Stomach smooth muscle (tissue), 2 donors: ENCODE results near the gene HPN.

Experiments
- H3K27ac ChIP-seq: one replicate; pipeline ENCODE4 v1.7.0; 2013; ENCODE audit warnings: mild to moderate bottlenecking, low read length, inconsistent platforms
- H3K27me3 ChIP-seq, 2 donors: one replicate each; pipeline ENCODE4 v1.7.0; 2013; ENCODE audit warnings: low read length in 2 of 2; ENCODE audit not compliant: insufficient read depth in 2 of 2, control insufficient read depth in 1 of 2
- H3K36me3 ChIP-seq, 2 donors: one replicate each; pipeline ENCODE4 v1.7.0; 2013; ENCODE audit warnings: low read length in 2 of 2; ENCODE audit not compliant: control insufficient read depth in 2 of 2, insufficient read depth in 2 of 2
- H3K4me1 ChIP-seq: one replicate; pipeline ENCODE4 v1.7.0; 2013; ENCODE audit warnings: low read length; ENCODE audit not compliant: control insufficient read depth, insufficient read depth
- H3K4me3 ChIP-seq, 2 donors: one replicate each; pipeline ENCODE4 v1.7.0; 2013; ENCODE audit warnings: low read length in 2 of 2
- H3K9ac ChIP-seq, 2 donors: one replicate each; pipeline ENCODE4 v1.7.0; 2013; ENCODE audit warnings: low read length in 2 of 2, mild to moderate bottlenecking in 1 of 2
- H3K9me3 ChIP-seq, 2 donors: one replicate each; pipeline ENCODE4 v1.7.0; 2013; ENCODE audit warnings: low read length in 2 of 2; ENCODE audit not compliant: control insufficient read depth in 2 of 2
- donor health status: healthy.
- donor health status: Pancreatic carcinoma.

The HPN gene

DNA sequence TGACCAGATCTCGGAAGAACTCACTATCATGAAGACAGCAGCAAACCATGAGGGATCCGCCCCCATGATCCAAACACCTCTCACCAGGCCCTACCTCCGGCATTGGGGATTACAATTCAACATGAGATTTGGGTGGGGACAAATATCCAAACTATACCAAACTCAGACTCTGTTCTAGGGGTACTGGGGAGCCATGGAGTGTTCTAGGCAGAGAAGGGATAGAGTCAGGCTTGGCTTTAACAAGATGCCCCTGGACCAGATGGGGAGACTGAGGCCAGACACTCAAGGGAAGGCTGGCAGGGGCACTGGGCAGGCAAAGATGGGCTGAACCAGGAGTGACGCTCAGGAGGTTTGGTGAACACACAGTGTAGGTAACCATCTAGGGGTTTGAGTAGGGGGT lies 23.1 kb upstream of the HPN start:
- Histone ChIP-seq H3K4me3 (no peak overlapping the region), H3K27ac (no peak overlapping the region), H3K27me3 (no peaks in the 10 kb centered on the region), H3K9me3 (no peaks in the 10 kb centered on the region), H3K4me1 (peaks cover 7% of the 10 kb centered on the region), H3K36me3 (peaks cover 51 to 76% of the 10 kb centered on the region in 2 donors), H3K9ac (no peak overlapping the region)

DNA sequence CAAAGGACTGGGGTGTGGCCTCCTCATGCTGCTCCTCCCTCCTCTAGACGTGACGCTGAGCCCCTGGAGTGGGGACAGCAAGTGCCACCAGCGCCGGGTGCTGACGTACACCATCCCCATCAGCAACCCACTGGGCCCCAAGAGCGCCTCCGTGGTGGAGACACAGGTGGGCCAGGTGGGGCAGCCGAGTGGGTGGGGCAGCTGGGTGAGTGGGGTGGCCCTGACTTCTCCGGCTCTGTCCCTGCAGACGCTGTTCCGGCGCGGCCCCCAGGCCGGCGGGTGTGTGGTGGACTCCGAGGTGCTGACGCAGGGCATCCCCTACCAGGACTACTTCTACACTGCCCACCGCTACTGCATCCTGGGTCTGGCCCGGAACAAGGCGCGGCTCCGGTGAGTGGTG lies 22.4 kb upstream of the HPN start:
- Histone ChIP-seq H3K9ac (no peak overlapping the region), H3K4me3 (no peak overlapping the region), H3K36me3 (peaks cover 58 to 80% of the 10 kb centered on the region in 2 donors), H3K27me3 (no peaks in the 10 kb centered on the region), H3K4me1 (peaks cover 4% of the 10 kb centered on the region), H3K27ac (no peak overlapping the region), H3K9me3 (no peaks in the 10 kb centered on the region)

DNA sequence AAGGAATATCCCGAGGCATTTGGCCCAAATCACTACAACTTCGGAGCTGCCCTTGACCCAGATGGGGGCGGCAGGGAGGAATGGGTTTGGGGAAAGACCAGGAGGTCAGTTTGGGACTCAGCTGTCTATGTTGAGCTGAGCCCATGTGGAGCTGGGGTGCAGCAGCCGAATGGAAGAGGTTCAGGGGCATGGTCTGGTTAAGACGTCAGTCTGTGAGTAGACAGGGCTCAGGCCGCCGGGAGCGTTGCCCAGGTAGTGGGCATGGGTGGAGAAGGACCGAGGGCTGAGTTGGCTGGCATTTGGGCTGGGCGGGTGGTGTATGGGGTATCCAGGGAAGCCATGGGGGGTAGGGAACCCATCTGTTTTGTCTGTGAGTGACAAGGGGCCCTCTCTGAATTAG lies 20.5 kb upstream of the HPN start:
- Histone ChIP-seq H3K27ac (no peak overlapping the region), H3K27me3 (no peaks in the 10 kb centered on the region), H3K4me3 (no peak overlapping the region), H3K9me3 (no peaks in the 10 kb centered on the region), H3K4me1 (peaks cover 2% of the 10 kb centered on the region), H3K36me3 (peaks cover 54 to 77% of the 10 kb centered on the region in 2 donors), H3K9ac (no peak overlapping the region)

DNA sequence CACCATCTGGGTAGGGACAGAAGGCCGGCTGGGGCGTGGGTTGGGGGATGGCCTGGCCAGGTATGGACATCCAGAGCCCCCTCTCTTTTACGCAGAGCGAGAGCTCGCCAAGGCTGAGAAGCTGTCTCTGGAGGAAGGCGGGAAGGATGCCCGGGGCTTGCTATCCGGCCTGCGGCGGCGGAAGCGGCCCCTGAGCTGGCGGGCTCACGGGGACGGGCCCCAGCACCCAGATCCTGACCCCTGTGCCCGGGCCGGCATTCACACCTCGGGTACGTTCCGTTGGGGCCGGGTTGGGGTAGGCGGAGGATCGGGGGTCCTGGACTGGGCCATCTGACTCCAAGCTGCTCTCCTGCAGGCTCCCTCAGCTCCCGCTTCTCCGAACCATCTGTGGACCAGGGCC lies 19.9 kb upstream of the HPN start:
- Histone ChIP-seq H3K9me3 (no peaks in the 10 kb centered on the region), H3K4me1 (peaks cover 2% of the 10 kb centered on the region), H3K27me3 (no peaks in the 10 kb centered on the region), H3K27ac (no peak overlapping the region), H3K36me3 (peaks cover 56 to 76% of the 10 kb centered on the region in 2 donors), H3K4me3 (no peak overlapping the region), H3K9ac (no peak overlapping the region)

DNA sequence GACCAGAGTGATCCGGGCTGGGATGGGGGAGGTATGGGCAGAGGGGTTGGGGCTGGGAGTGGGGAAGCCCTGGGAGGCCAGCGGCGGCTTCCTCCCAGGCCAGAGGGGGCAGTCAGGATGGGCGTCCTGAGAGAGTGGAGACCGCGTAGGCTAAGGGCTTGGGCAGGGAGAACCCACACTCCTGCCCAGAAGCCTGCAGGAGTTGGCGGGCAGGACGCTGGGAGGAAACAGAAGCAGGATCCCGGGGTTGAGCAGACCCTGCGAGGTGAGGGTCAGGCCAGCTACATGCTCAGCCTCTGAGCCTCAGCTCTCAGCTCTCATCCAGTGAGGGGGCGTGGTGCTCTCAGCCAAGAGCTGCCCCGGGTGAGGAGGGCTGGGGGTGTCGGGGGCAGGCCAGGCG lies 19.1 kb upstream of the HPN start:
- Histone ChIP-seq H3K4me3 (no peak overlapping the region), H3K9me3 (no peaks in the 10 kb centered on the region), H3K9ac (no peak overlapping the region), H3K27ac (no peak overlapping the region), H3K36me3 (peaks cover 56 to 75% of the 10 kb centered on the region in 2 donors), H3K4me1 (peaks cover 2% of the 10 kb centered on the region), H3K27me3 (no peaks in the 10 kb centered on the region)

DNA sequence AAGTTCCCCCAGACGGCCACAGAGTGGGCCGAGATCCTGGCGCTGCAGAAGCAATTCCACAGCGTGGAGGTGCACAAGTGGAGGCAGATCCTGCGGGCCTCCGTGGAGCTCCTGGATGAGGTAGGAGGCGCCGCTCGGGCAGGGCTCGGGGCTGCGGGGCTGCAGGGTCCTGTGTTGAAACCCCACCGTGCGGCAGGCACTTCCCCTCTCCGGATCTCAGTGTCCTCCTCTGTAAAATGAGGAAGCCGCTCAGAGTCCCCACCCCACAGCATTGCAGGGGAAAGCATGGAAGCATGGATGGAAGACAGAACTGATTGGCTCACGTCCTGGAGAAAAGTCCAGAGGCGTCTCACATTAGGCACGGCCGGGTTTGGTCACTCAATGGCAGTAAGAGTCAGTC lies 18.1 kb upstream of the HPN start:
- peaks cover 54 to 71% of the 10 kb centered on the region in 2 donors for H3K36me3 ChIP-seq
- no peaks in the 10 kb centered on the region for H3K9me3 ChIP-seq
- H3K9ac ChIP-seq = no peak overlapping the region
- no peak overlapping the region for H3K27ac ChIP-seq
- peaks cover 2% of the 10 kb centered on the region for H3K4me1 ChIP-seq
- H3K27me3 ChIP-seq = no peaks in the 10 kb centered on the region
- no peak overlapping the region for H3K4me3 ChIP-seq

DNA sequence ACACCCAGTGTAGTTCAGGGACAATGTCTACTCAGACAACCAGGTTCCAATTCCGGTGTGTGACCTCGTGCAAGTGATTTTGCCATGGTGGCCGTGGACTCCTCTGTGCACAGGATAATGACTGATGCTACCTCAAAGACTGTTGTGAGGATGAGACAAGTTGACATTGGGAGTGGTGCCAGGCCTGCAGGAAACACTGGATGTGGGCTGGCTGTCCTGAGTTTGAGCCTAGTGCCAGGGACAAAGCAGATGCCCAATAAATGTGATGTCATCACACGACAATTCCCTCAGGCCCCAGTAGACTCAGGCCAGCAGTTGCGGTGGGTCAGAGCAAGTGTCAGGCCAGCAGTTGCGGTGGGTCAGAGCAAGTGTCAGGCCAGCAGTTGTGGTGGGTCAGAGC lies 17.4 kb upstream of the HPN start:
- Histone ChIP-seq H3K9me3 (no peaks in the 10 kb centered on the region), H3K27ac (no peak overlapping the region), H3K36me3 (peaks cover 49 to 64% of the 10 kb centered on the region in 2 donors), H3K4me1 (peaks cover 2% of the 10 kb centered on the region), H3K9ac (no peak overlapping the region), H3K27me3 (no peaks in the 10 kb centered on the region), H3K4me3 (no peak overlapping the region)

DNA sequence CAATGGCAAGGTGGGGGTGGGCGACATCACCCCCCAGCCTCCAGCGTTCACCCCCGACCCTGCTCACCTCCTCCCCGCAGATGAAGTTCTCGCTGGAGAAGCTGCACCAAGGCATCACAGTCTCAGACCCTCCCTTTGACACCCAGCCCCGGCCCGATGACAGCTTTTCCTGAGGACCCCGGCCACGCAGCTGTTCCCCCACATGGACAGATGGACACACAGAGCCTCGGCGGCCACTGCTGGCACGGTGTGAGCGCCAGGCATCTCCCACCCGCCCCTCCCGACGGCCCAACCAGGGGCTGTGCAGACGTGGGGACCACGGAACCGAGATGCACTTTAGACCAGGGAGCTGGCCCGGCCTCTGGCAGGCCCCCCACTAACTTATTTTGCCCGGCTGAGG lies 15.6 kb upstream of the HPN start:
- H3K36me3 ChIP-seq = peaks cover 35 to 51% of the 10 kb centered on the region in 2 donors
- H3K4me1 ChIP-seq = peaks cover 7% of the 10 kb centered on the region
- no peaks in the 10 kb centered on the region for H3K9me3 ChIP-seq
- no peak overlapping the region for H3K9ac ChIP-seq
- no peaks in the 10 kb centered on the region for H3K27me3 ChIP-seq
- no peak overlapping the region for H3K27ac ChIP-seq
- H3K4me3 ChIP-seq = no peak overlapping the region

DNA sequence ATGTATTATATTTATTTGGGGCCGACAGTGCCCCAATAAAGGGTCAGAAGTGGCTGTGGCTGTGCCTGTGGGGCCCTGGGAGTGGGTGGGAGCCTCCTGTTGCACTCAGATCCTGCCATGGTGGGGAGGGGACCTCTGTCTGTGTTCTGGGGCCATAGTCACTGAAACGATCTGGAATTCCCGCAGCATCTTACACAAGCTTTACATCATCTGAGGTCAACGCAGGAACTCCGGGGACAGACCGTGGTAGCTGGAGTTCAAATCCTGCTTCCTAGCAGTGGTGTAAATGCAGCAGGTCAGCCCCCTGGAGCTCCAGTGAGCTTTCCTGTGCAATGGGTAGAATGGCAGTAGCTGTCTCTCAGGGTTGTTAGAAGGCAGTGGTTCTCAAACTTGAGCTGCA lies 15.1 kb upstream of the HPN start:
- no peak overlapping the region for H3K27ac ChIP-seq
- no peaks in the 10 kb centered on the region for H3K27me3 ChIP-seq
- H3K36me3 ChIP-seq = peaks cover 33 to 46% of the 10 kb centered on the region in 2 donors
- peaks cover 11% of the 10 kb centered on the region for H3K4me1 ChIP-seq
- H3K4me3 ChIP-seq = no peak overlapping the region
- H3K9ac ChIP-seq = no peak overlapping the region
- no peaks in the 10 kb centered on the region for H3K9me3 ChIP-seq

DNA sequence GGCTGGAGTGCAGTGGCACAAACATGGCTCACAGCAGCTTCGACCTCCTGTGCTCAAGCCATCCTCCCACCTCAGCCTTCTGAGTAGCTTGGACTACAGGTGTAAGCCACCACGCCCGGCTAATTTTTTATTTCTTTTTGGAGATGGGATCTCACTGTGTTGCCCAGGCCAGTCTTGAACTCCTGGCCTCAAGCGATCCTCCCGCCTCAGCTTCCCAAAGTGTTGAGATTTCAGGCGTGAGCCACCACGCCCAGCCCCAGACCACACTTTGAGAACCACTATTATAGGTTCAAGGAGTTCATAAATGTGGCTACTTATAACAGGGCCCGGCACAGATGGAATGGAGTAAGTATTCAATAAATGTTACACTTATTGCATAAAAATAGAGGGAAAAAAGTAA lies 14.5 kb upstream of the HPN start:
- no peaks in the 10 kb centered on the region for H3K9me3 ChIP-seq
- no peak overlapping the region for H3K27ac ChIP-seq
- H3K27me3 ChIP-seq = no peaks in the 10 kb centered on the region
- no peak overlapping the region for H3K4me3 ChIP-seq
- H3K4me1 ChIP-seq = peaks cover 15% of the 10 kb centered on the region
- H3K36me3 ChIP-seq = peaks cover 29 to 40% of the 10 kb centered on the region in 2 donors
- no peak overlapping the region for H3K9ac ChIP-seq

DNA sequence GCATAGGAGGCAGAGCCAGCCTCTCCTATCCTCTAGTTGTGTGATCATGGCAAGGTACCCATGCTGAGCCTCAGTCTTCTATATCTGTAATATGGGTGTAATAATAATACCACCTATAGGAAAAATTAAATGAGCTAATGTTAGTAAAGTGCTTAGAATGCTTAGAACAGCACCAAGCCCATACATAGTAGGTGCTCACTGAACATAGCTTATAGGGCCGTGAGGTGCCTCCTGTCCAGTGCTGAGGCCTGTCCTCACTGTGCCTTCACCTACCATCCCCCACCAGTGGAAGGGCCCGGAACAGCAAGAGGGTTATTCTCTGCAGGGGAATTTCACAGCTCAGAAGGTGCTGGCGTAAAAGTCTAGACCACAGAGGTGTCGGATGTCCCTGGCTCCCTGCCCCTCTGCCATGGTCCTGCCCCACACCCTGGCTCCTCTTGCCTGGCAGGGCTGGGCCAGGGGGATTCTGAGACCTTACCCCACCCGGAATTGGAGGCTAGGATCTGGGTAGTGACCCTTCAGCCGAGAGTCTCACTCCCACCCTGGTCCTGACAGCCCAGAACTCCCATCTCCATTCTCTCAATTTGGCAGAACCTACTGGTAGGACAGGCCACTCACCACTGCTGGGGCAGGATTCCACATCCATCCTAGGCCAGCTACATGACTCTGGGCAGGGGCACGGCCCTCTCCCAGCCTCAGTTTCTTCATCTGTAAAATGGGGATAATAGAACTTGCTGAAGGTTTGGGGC lies 13.5 kb upstream of the HPN start:
- no peak overlapping the region for H3K27ac ChIP-seq
- H3K4me1 ChIP-seq = peaks cover 15% of the 10 kb centered on the region
- H3K36me3 ChIP-seq = peaks cover 26 to 30% of the 10 kb centered on the region in 2 donors
- H3K4me3 ChIP-seq = no peak overlapping the region
- no peaks in the 10 kb centered on the region for H3K27me3 ChIP-seq
- H3K9me3 ChIP-seq = no peaks in the 10 kb centered on the region
- H3K9ac ChIP-seq = no peak overlapping the region
